DMS79 (cell line): ENCODE data around the gene TCEAL3.
"Not testable (repeated sequence)": the region's sequence is repeated elsewhere in the genome, so short reads cannot be mapped to it uniquely, and the experiment has no call there.

ENCODE experiments used
- DNase-seq: peaks from one replicate; lab custom pipeline; 2025; lab: John Stamatoyannopoulos, UW

TCEAL3 gene

GRCh38 chrX:103626855-103627254 lies 19.1 kb downstream of the TCEAL3 start:
- no peak for DNase-seq

GRCh38 chrX:103628386-103629317 lies 20.9 kb downstream of the TCEAL3 start, which contains the start of gene TCEAL1:
TSS of gene TCEAL1 (plus strand) at chrX:103628975. CDS start at chrX:103629917, 942 bp downstream.
- peak; percentile 23 for DNase-seq

- DNase-seq: peak; percentile 51
Measured at GRCh38 chrX:103629318-103630170, 21.8 kb downstream of the TCEAL3 start.

- DNase-seq: no peak
Measured at GRCh38 chrX:103630171-103630511, 22.4 kb downstream of the TCEAL3 start.

- no peak for DNase-seq
Measured at GRCh38 chrX:103631145-103631544, 23.4 kb downstream of the TCEAL3 start.

GRCh38 chrX:103635436-103635835 lies 27.7 kb downstream of the TCEAL3 start:
- no peak for DNase-seq

- no peak for DNase-seq
Measured at GRCh38 chrX:103637604-103638338, 30.0 kb downstream of the TCEAL3 start.

- DNase-seq: peak; percentile 22
Measured at GRCh38 chrX:103638479-103639346, 30.9 kb downstream of the TCEAL3 start.

GRCh38 chrX:103640401-103641155 lies 32.8 kb downstream of the TCEAL3 start:
- DNase-seq: no peak

GRCh38 chrX:103644125-103644524 lies 36.4 kb downstream of the TCEAL3 start:
- DNase-seq: no peak

- DNase-seq: no peak
Measured at GRCh38 chrX:103647630-103648029, 39.9 kb downstream of the TCEAL3 start.

GRCh38 chrX:103651151-103651773 lies 43.5 kb downstream of the TCEAL3 start:
- DNase-seq: no peak

- DNase-seq: not testable (repeated sequence)
Measured at GRCh38 chrX:103655230-103656000, 47.7 kb downstream of the TCEAL3 start.

GRCh38 chrX:103656617-103657016 lies 48.9 kb downstream of the TCEAL3 start:
- DNase-seq: no peak

- DNase-seq: not testable (repeated sequence)
Measured at GRCh38 chrX:103657066-103657465, 49.3 kb downstream of the TCEAL3 start.

GRCh38 chrX:103658681-103659433 lies 51.1 kb downstream of the TCEAL3 start:
- DNase-seq: no peak

- not testable (repeated sequence) for DNase-seq
Measured at GRCh38 chrX:103659460-103659859, 51.7 kb downstream of the TCEAL3 start.
